Testis (tissue), 3 donors: Measurements from ENCODE around the gene MT1B. TPM values are rescaled to one million over a fixed set of nuclear protein-coding genes. Genes with fewer than 3 reads are reported as not detected.
"Not testable (repeated sequence)": the region's sequence is repeated elsewhere in the genome, so short reads cannot be mapped to it uniquely, and the experiment has no call there.

ENCODE experiments used
- DNase-seq: peaks from one replicate; pipeline ENCODE4 v3.0.0-alpha.2; 2019
- H3K27ac ChIP-seq, 2 donors: fragments of 200-600 bp; sonication (generic); one replicate each; pipeline ENCODE4 v1.5.1; 2019
- H3K27me3 ChIP-seq: fragments of 200-600 bp; sonication (generic); one replicate; pipeline ENCODE4 v1.5.1; 2019
- H3K36me3 ChIP-seq: fragments of 200-600 bp; sonication (generic); one replicate; pipeline ENCODE4 v1.5.1; 2017; ENCODE audit warnings: low read depth; ENCODE audit errors: missing control alignments
- H3K4me1 ChIP-seq: fragments of 200-600 bp; sonication (generic); one replicate; pipeline ENCODE4 v1.5.1; 2019
- H3K4me3 ChIP-seq, 2 donors: fragments of 200-600 bp; sonication (generic); one replicate each; pipeline ENCODE4 v1.5.1; 2017 to 2019
- H3K9me3 ChIP-seq: fragments of 200-600 bp; sonication (generic); one replicate; pipeline ENCODE4 v1.5.1; 2017
- POLR2A ChIP-seq: fragments of 450-650 bp; IDR thresholded peaks from one replicate; pipeline ENCODE4 v1.6.1; 2017; ENCODE audit warnings: antibody characterized with exemption, mild to moderate bottlenecking, moderate library complexity
- WGBS, 2 donors: methylation state at CpG; one replicate each; pipeline ENCODE4 v1.1.5; 2018; 5-methylcytosine and 5-hydroxymethylcytosine counted together
- intact Hi-C: fragments of 100-400 bp; cut with DNase I; formaldehyde crosslinking; loops from one replicate; pipeline ENCODE4 v1.15.1; 2023; ENCODE audit warnings: low total_unique reads
- polyA plus RNA-seq: library from polyadenylated mRNA; stranded (reverse); fragments of 350-450 nt; fragmentation: Illumina TruSeq; extraction: RNeasy Lipid Tissue Mini Kit (QIAGEN cat#74804); gene quantifications from one replicate; pipeline ENCODE4 v1.2.3, GENCODE V29; 2014; ENCODE audit warnings: low read depth, low replicate concordance; ENCODE audit not compliant: insufficient read depth
- total RNA-seq, 2 donors: library from RNA; depleted of rRNA; stranded (reverse); fragments of >200 nt; gene quantifications; one replicate each; pipeline ENCODE4 v1.2.3, GENCODE V29; 2016
- TF ChIP-seq, protein P1 (sequence below), 3 experiments: fragments of 450-650 bp in 2 of 3; fragments of 200-600 bp in 1 of 3; sonication (generic) in 1 of 3; IDR thresholded peaks; one replicate each; pipeline ENCODE4 v1.5.1; 2016 to 2019; ENCODE audit warnings: antibody characterized with exemption in 3 of 3, mild to moderate bottlenecking in 2 of 3, moderate library complexity in 1 of 3

MT1B gene
- total and polyA plus RNA-seq, 3 donors from 2014 or later: not detected

DNA sequence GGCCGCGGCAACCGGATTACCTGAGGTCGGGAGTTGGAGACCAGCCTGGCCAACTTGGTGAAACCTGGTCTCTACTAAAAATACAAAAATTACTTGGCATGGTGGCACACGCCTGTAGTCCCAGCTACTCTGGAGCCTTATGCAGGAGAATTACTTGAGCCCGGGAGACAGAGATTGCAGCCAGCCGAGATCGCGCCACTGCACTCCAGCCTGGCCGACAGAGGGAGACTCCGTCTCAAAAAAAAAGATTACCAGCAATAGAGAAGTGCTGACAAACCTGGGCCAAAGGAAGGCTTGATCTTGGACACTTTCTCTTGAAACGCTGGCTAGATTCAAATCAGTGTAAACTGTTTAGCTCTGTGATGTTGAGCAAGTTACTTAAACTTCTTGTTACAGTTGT is 22.2 kb downstream of the MT1B start:
- H3K4me1 ChIP-seq: no peaks in the 10 kb centered on the region

DNA sequence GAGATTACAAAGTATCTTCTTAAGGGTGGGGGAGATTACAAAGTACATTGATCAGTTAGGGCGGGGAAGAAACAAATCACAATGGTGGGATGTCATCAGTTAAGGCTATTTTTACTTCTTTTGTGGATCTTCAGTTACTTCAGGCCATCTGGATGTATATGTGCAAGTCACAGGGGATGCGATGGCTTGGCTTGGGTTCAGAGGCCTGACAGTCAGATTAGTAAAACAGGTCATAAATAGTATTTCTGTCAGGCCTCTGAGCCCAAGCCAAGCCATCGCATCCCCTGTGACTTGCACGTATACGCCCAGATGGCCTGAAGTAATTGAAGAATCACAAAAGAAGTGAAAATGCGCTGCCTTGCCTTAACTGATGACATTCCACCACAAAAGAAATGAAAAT is 22.9 kb downstream of the MT1B start:
- 78 to 80% methylated on average over 6 of the region's 6 CpGs for WGBS, 2 donors
- H3K27ac ChIP-seq, H3K4me3 ChIP-seq, H3K27me3 ChIP-seq, H3K9me3 ChIP-seq, DNase-seq, H3K36me3 ChIP-seq, H3K4me1 ChIP-seq, intact Hi-C loops: not testable (repeated sequence)

More for the DNA sequence above, 22.2 kb downstream of the MT1B start:
- intact Hi-C loops: no loop called here
- no peak overlapping the region for H3K4me3 ChIP-seq
- WGBS, 2 donors: 61 to 64% methylated on average over 12 of the region's 12 CpGs
- no peaks in the 10 kb centered on the region for H3K36me3 ChIP-seq
- TF ChIP-seq POLR2A: no peak
- TF ChIP-seq, protein P1, sequence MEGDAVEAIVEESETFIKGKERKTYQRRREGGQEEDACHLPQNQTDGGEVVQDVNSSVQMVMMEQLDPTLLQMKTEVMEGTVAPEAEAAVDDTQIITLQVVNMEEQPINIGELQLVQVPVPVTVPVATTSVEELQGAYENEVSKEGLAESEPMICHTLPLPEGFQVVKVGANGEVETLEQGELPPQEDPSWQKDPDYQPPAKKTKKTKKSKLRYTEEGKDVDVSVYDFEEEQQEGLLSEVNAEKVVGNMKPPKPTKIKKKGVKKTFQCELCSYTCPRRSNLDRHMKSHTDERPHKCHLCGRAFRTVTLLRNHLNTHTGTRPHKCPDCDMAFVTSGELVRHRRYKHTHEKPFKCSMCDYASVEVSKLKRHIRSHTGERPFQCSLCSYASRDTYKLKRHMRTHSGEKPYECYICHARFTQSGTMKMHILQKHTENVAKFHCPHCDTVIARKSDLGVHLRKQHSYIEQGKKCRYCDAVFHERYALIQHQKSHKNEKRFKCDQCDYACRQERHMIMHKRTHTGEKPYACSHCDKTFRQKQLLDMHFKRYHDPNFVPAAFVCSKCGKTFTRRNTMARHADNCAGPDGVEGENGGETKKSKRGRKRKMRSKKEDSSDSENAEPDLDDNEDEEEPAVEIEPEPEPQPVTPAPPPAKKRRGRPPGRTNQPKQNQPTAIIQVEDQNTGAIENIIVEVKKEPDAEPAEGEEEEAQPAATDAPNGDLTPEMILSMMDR (IDR thresholded peaks at IDR 0.05): peak in 2 of 3 experiments; percentile 31 to 48
- H3K9me3 ChIP-seq: no peaks in the 10 kb centered on the region
- no peaks in the 10 kb centered on the region for H3K27me3 ChIP-seq
- no peak for DNase-seq
- no peak overlapping the region for H3K27ac ChIP-seq

DNA sequence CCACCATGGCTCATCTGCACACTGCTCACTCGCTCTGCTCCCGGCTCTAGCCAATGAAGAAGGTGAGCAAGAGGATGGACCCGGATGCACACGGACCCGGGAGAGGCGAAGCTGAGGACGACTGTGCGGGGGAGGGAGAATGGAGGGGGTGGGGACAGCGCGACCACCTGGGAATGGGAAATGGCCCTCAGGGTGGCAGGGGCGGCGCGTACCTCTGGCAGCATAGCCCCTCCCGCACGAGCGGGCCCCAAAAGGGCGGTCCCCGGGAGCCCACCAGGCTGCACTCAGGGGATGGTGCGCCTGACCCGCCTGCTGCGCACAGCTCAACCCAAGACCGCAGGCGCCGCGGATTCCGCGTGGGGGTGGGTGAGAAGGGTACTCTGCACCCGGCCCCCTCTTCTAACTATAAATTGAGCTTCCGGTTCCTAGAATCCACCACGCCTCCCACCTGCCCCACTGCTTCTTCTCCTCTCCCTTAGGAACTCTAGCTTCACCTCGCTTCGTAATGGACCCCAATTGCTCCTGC is 24.1 kb downstream of the MT1B start:
- Histone ChIP-seq H3K27ac (no peak overlapping the region), H3K4me1 (no peaks in the 10 kb centered on the region), H3K4me3 (peak overlapping the region in 1 of 2 donors; percentile 39), H3K36me3 (no peaks in the 10 kb centered on the region), H3K9me3 (no peaks in the 10 kb centered on the region), H3K27me3 (no peaks in the 10 kb centered on the region)
- 15 to 32% methylated on average over 19 to 32 of the region's 32 CpGs for WGBS, 2 donors
- intact Hi-C loops: no loop called here
- DNase-seq: no peak
- no peak for TF ChIP-seq POLR2A
- TF ChIP-seq, protein P1 (IDR thresholded peaks at IDR 0.05): no peak

DNA sequence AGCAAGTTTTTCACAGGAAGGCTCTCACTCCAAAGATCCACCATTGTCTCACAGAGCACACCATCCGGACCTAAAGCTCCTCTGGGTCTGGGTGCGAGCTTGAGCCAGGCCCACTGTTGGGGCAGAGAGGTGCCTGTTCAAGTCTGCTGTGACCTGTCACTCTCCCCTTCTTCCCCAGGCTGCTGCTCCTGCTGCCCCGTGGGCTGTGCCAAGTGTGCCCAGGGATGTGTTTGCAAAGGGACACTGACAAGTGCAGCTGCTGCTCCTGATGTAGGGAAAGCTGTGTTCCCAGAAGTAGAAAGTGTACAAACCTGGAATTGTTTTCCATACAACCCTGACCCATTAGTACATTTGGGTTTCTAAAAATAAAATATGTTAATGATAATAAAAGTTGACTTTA is 25.8 kb downstream of the MT1B start:
- Histone ChIP-seq H3K36me3 (no peaks in the 10 kb centered on the region), H3K27me3 (no peaks in the 10 kb centered on the region), H3K4me3 (no peak overlapping the region), H3K9me3 (no peaks in the 10 kb centered on the region), H3K27ac (no peak overlapping the region), H3K4me1 (peaks cover 8% of the 10 kb centered on the region)
- no peak for DNase-seq
- 84 to 90% methylated on average over 2 to 3 of the region's 3 CpGs for WGBS, 2 donors
- TF ChIP-seq, protein P1 (IDR thresholded peaks at IDR 0.05): no peak
- TF ChIP-seq POLR2A: no peak
- intact Hi-C loops: no loop called here

DNA sequence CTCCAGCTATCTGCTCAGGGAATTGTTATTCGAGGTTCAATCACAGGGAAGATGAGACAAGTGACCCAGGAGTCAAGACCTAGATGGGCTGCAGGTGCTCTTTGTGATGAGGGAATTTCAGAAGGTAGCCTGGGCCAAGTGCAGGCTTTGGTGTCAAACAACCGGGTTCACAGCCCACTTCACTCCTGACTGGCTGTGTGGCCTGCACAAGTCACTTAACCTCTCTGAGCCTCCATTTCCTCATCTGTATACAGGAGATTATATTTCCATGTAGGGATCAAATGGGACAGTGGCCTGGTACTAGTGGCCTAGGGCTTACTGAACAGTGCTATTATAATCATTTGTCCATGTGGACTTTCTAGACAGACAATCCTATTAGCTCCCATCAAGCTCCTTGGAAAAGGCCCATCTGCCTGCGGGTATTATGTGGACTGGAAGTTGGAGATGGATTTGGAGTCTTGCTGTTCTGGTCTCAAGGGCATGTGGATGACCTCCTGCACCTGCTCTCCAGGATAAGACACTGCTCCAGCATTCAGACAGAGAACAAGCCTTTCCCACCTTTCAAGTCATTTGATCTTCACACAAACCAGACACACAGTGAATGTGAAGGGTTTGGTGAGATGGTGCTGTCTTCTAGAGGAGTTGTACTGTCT is 27.5 kb downstream of the MT1B start:
- WGBS, 2 donors: 88 to 94% methylated on average over 3 of the region's 3 CpGs
- Histone ChIP-seq H3K27ac (no peak overlapping the region), H3K27me3 (no peaks in the 10 kb centered on the region), H3K36me3 (no peaks in the 10 kb centered on the region), H3K4me1 (peaks cover 16% of the 10 kb centered on the region), H3K9me3 (no peaks in the 10 kb centered on the region), H3K4me3 (no peak overlapping the region)
- intact Hi-C loops: no loop called here
- DNase-seq: no peak
- TF ChIP-seq POLR2A: no peak
- TF ChIP-seq, protein P1 (IDR thresholded peaks at IDR 0.05): no peak
